HG02981 (cell line): Measurements from ENCODE around the gene HIVEP1.
A peak's percentile ranks its signal among the peaks of the same experiment; 100 is the strongest.

Experiments used
- ATAC-seq: cut with Tn5 transposase; IDR thresholded peaks from one replicate; pipeline ENCODE4 v1.9.1; 2021; ENCODE audit warnings: mild to moderate bottlenecking, moderate library complexity; ENCODE audit not compliant: unreplicated experiment

Gene HIVEP1

GRCh38 chr6:12012038-12012557 lies at the start of gene HIVEP1:
Gene HIVEP1 (plus strand): TSS chr6:12012312. CDS start chr6:12015629, 3,317 bp downstream.
- peak; percentile 1 for ATAC-seq

- no peak for ATAC-seq
Measured at GRCh38 chr6:11963756-11964500, 48.2 kb upstream of the HIVEP1 start.

- no peak for ATAC-seq
Measured at GRCh38 chr6:11964729-11965335, 47.3 kb upstream of the HIVEP1 start.

GRCh38 chr6:11965499-11965898 lies 46.6 kb upstream of the HIVEP1 start:
- ATAC-seq = no peak

- ATAC-seq = no peak
Measured at GRCh38 chr6:11968241-11968806, 43.8 kb upstream of the HIVEP1 start.

GRCh38 chr6:11969092-11969491 lies 43.0 kb upstream of the HIVEP1 start:
- no peak for ATAC-seq

GRCh38 chr6:11970114-11970513 lies 42.0 kb upstream of the HIVEP1 start:
- no peak for ATAC-seq

- ATAC-seq = no peak
Measured at GRCh38 chr6:11971154-11971553, 41.0 kb upstream of the HIVEP1 start.

- no peak for ATAC-seq
Measured at GRCh38 chr6:11972270-11972669, 39.8 kb upstream of the HIVEP1 start.

- no peak for ATAC-seq
Measured at GRCh38 chr6:11972806-11973205, 39.3 kb upstream of the HIVEP1 start.

GRCh38 chr6:11973238-11973637 lies 38.9 kb upstream of the HIVEP1 start:
- no peak for ATAC-seq

GRCh38 chr6:11974089-11974488 lies 38.0 kb upstream of the HIVEP1 start:
- ATAC-seq = no peak

- peak; percentile 96 for ATAC-seq
Measured at GRCh38 chr6:11975353-11975977, 36.6 kb upstream of the HIVEP1 start.

- no peak for ATAC-seq
Measured at GRCh38 chr6:11976489-11976888, 35.6 kb upstream of the HIVEP1 start.

GRCh38 chr6:11977193-11977592 lies 34.9 kb upstream of the HIVEP1 start:
- ATAC-seq = no peak

- ATAC-seq = no peak
Measured at GRCh38 chr6:11977738-11978137, 34.4 kb upstream of the HIVEP1 start.

- ATAC-seq = no peak
Measured at GRCh38 chr6:11978169-11978987, 33.7 kb upstream of the HIVEP1 start.

GRCh38 chr6:11979866-11980265 lies 32.2 kb upstream of the HIVEP1 start:
- ATAC-seq = no peak

GRCh38 chr6:11983306-11983705 lies 28.8 kb upstream of the HIVEP1 start:
- ATAC-seq = no peak

- no peak for ATAC-seq
Measured at GRCh38 chr6:11987386-11987785, 24.7 kb upstream of the HIVEP1 start.

- ATAC-seq = no peak
Measured at GRCh38 chr6:11989386-11989785, 22.7 kb upstream of the HIVEP1 start.
